UCSD-AML1 (cell line): ENCODE data around the gene WNT3A.
"Not testable (repeated sequence)": the region's sequence is repeated elsewhere in the genome, so short reads cannot be mapped to it uniquely, and the experiment has no call there.

Experiments
- DNase-seq: peaks from one replicate; lab custom pipeline; 2025; ENCODE audit not compliant: unreplicated experiment; lab: John Stamatoyannopoulos, UW

The WNT3A gene, protein sequence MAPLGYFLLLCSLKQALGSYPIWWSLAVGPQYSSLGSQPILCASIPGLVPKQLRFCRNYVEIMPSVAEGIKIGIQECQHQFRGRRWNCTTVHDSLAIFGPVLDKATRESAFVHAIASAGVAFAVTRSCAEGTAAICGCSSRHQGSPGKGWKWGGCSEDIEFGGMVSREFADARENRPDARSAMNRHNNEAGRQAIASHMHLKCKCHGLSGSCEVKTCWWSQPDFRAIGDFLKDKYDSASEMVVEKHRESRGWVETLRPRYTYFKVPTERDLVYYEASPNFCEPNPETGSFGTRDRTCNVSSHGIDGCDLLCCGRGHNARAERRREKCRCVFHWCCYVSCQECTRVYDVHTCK

GRCh38 chr1:228006786-228007048 is at the start of gene WNT3A:
WNT3A (plus strand) TSS chr1:228006998; CDS start chr1:228007129, 131 bp downstream.
- no peak for DNase-seq

DNA sequence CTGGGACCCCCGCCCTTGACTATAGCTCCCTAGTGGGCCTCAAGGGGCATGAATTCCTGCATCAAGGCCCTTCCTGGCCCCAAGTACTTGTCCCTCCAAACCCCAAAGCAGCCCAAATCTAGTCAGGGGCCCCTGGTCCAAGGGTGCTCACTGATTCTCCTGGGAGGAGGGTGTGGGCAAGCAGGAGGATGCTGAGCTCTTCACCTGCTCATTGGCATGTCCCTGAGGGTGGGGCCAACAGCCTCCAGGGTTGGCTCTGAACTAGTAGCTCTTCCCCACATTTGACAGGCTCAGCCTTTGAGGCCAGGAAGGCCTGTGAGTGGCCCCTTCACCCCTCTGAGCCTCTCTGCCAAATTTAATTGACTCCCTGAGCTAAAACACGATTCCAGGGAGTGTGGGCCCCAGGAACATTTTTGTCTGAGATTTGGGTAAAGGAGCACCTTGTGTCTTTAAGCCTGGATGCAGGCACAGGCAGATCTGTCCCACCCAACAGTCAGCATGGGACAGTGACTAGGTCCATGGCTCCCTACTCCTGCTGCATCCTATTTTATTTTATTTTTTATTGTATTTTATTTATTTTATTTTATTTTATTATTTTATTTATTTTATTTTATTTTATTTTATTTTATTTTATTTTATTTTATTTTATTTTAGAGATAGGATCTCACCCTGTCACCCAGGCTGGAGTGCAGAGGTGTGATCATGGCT is 48.0 kb upstream of the WNT3A start:
- no peak for DNase-seq

GRCh38 chr1:227959325-227959860 is 47.4 kb upstream of the WNT3A start:
- DNase-seq, result no peak

- DNase-seq, result no peak
Observed at GRCh38 chr1:227961651-227962466, 44.9 kb upstream of the WNT3A start.

GRCh38 chr1:227966733-227967132 is 40.1 kb upstream of the WNT3A start:
- DNase-seq, result not testable (repeated sequence)

- not testable (repeated sequence) for DNase-seq
Observed at GRCh38 chr1:227967815-227968214, 39.0 kb upstream of the WNT3A start.

DNA sequence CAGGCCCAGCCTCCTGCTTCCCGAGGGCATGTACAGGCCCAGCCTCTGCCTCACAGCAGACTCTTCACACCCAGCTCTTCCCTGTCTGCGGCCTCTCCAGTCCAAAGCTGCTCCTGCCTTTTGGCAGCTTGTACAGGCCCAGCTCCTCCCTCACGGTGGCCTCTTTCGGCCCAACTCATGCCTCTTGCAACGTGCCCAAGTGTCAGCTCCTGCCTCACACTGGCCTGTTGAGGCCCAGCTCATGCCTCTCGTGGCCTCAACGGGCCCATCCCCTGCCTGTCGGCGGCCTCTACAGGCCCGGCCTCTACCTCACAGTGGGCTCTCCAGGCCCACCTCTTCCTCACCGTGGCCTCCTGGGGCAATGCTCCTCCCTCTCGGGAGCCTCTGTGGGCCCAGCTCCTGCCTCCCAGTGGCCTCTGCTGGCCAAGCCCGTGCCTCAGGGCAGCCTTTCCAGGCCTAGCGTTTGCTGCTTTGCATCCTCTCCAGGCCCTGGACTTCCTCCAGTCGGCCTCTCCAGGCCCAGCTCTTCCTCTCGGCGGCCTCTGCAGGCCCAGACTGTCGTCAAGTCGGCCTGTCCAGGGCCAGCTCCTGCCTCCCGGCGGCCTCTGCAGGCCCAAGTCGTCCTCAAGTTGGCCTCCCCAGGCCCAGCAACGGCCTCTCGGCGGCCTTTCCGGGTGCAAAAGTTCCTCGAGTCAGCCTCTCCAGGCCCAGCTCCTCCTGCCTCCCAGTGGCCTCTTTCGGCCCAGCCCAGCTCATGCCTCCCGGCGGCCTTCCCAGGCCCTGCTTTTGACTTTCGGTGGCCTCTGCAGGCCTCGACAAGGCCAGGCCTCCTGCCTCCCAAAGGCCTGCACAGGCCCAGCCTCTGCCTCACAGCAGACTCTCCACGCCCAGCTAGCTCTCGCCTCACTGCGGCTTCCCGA is 36.5 kb upstream of the WNT3A start:
- DNase-seq, result not testable (repeated sequence)

DNA sequence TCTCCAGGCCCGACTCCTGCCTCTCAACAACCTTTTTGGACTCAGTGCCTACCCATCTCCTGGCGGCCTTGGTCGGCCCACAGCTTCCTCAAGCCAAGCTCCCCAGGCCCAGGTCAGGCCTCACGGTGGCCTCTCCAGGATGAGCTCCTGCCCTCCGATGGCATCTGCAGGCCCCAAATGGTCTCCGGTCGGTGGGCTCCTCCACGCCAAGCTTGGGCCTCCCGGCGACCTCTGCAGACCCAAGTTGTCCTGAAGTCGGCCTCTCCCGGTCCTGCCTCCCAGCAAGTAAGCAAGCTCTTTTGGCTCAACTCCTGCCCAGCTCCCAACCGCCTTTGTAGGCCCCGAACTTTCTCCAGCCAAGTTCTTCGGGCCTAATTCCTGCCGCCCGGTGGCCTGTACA is 35.6 kb upstream of the WNT3A start:
- DNase-seq, result not testable (repeated sequence)

GRCh38 chr1:227971643-227972282 is 35.0 kb upstream of the WNT3A start:
- not testable (repeated sequence) for DNase-seq

DNA sequence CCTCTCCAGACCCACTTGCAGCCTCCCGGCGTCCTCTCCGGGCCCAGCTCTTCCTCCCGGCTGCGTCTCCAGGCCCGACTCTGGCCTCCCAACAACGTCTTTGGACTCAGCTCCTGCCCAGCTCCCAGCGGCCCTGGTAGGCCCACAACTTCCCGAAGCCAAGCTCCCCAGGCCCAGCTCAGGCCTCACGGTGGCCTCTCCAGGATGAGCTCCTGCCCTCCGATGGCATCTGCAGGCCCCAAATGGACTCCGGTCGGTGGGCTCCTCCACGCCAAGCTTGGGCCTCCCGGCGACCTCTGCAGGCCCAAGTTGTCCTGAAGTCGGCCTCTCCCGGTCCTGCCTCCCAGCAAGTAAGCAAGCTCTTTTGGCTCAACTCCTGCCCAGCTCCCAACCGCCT is 34.5 kb upstream of the WNT3A start:
- DNase-seq, result not testable (repeated sequence)

- DNase-seq, result not testable (repeated sequence)
Observed at GRCh38 chr1:227972843-227973374, 33.9 kb upstream of the WNT3A start.

DNA sequence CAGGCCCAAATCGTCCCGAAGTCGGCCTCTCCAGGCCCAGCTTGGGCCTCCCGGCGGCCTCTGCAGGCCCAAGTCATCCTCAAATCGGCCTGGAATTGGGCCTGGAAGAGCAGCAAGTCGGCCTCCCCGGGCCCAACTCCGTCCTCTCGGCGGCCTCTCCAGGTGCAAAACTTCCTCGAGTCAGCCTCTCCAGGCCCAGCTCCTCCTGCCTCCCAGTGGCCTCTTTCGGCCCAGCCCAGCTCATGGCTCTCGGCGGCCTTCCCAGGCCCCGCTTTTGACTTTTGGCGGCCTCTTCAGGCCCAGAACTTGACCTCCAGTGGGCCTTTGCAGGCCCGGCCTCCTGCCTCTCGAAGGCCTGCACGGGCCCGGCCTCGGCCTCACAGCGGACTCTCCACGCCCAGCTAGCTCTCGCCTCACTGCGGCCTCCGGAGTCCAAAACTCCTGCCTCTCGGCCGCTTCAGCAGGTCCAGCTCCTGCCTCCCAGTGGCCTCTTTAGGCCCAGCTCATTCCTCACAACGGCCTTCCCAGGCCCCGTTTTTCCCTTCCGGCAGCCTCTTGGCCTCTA is 33.0 kb upstream of the WNT3A start:
- DNase-seq, result not testable (repeated sequence)

GRCh38 chr1:227975583-227976283 is 31.1 kb upstream of the WNT3A start:
- DNase-seq, result not testable (repeated sequence)

GRCh38 chr1:227987181-227987580 is 19.6 kb upstream of the WNT3A start:
- no peak for DNase-seq

- no peak for DNase-seq
Observed at GRCh38 chr1:227994632-227995300, 12.0 kb upstream of the WNT3A start.

GRCh38 chr1:227996187-227996950 is 10.4 kb upstream of the WNT3A start:
- no peak for DNase-seq

- no peak for DNase-seq
Observed at GRCh38 chr1:227998374-227999055, 8.3 kb upstream of the WNT3A start.
